GM12878 (cell line): ENCODE results near the gene TIMM50. TPM values are rescaled to one million over a fixed set of nuclear protein-coding genes. Genes with fewer than 3 reads are reported as not detected.
A peak's percentile ranks its signal among the peaks of the same experiment; 100 is the strongest.

Experiments
- CBX5 ChIP-seq: sonication (generic); IDR thresholded peaks from 2 replicates; pipeline ENCODE4 v1.6.1; 2016; ENCODE audit warnings: low read depth, moderate library complexity, mild to moderate bottlenecking, inconsistent platforms
- CEBPB ChIP-seq, 2 experiments: fragments of 150-350 bp in 1 of 2; IDR thresholded peaks; 2 replicates each; pipeline ENCODE4 v1.6.1; 2012 to 2014; ENCODE audit warnings: low read depth in 2 of 2, low read length in 2 of 2, borderline replicate concordance in 1 of 2, inconsistent platforms in 1 of 2
- FOS ChIP-seq: IDR thresholded peaks from 3 replicates; pipeline ENCODE4 v1.6.1; 2011; ENCODE audit warnings: borderline replicate concordance; ENCODE audit not compliant: insufficient read length; ENCODE audit errors: extremely low read depth
- FOXK2 ChIP-seq: fragments of 450-650 bp; IDR thresholded peaks from 2 replicates; pipeline ENCODE4 v1.6.1; 2017; ENCODE audit warnings: mild to moderate bottlenecking, moderate library complexity
- IKZF2 ChIP-seq, 2 experiments: fragments of 450-650 bp; IDR thresholded peaks; 2 replicates each; pipeline ENCODE4 v1.6.1; 2017; ENCODE audit warnings: mild to moderate bottlenecking in 2 of 2, moderate library complexity in 2 of 2
- KAT2A ChIP-seq: conservative IDR thresholded peaks from 2 replicates; pipeline ENCODE4 v1.6.1; 2011; ENCODE audit warnings: low read depth, low read length; ENCODE audit not compliant: control insufficient read depth
- KDM1A ChIP-seq: fragments of 200-600 bp; sonication (generic); IDR thresholded peaks from 2 replicates; pipeline ENCODE4 v1.6.1; 2016; ENCODE audit warnings: borderline replicate concordance
- MYC ChIP-seq: IDR thresholded peaks from 2 replicates; pipeline ENCODE4 v1.6.1; 2011; ENCODE audit warnings: mild to moderate bottlenecking, low read length, moderate library complexity, inconsistent platforms; ENCODE audit not compliant: insufficient read depth, insufficient replicate concordance, insufficient read length, severe bottlenecking
- PAX8 ChIP-seq: fragments of 450-650 bp; IDR thresholded peaks from 2 replicates; pipeline ENCODE4 v1.6.1; 2017; ENCODE audit warnings: mild to moderate bottlenecking, moderate library complexity
- RB1 ChIP-seq: fragments of 450-650 bp; formaldehyde crosslinking; IDR thresholded peaks from 2 replicates; pipeline ENCODE4 v1.6.1; 2017; ENCODE audit warnings: mild to moderate bottlenecking, borderline replicate concordance
- RFX5 ChIP-seq: IDR thresholded peaks from 2 replicates; pipeline ENCODE4 v1.6.1; 2011; ENCODE audit warnings: low read depth, low read length, improper control_type of control experiment
- SMAD1 ChIP-seq: fragments of 450-650 bp; IDR thresholded peaks from 2 replicates; pipeline ENCODE4 v1.6.1; 2018; ENCODE audit warnings: mild to moderate bottlenecking, low read depth; ENCODE audit not compliant: partially characterized antibody
- SP1 ChIP-seq: IDR thresholded peaks from one replicate; pipeline ENCODE4 v1.6.1; 2011; ENCODE audit warnings: low read depth, low read length
- SRF ChIP-seq, 2 experiments: IDR thresholded peaks; 2 replicates each; pipeline ENCODE4 v1.6.1; 2011; ENCODE audit warnings: low read depth in 2 of 2, low read length in 2 of 2, mild to moderate bottlenecking in 1 of 2, moderate library complexity in 1 of 2
- SUPT20H ChIP-seq: IDR thresholded peaks from 2 replicates; pipeline ENCODE4 v1.6.1; 2011; ENCODE audit warnings: low read depth, mild to moderate bottlenecking, low read length, moderate library complexity, borderline replicate concordance; ENCODE audit not compliant: control insufficient read depth
- TBL1XR1 ChIP-seq: IDR thresholded peaks from 2 replicates; pipeline ENCODE4 v1.6.1; 2012; ENCODE audit warnings: low read depth, low read length, improper control_type of control experiment
- TCF3 ChIP-seq: IDR thresholded peaks from 2 replicates; pipeline ENCODE4 v1.6.1; 2012; ENCODE audit warnings: low read depth, mild to moderate bottlenecking, low read length, borderline replicate concordance; ENCODE audit not compliant: insufficient read depth
- YBX1 ChIP-seq: fragments of 450-650 bp; IDR thresholded peaks from 2 replicates; pipeline ENCODE4 v1.6.1; 2016; ENCODE audit warnings: antibody characterized with exemption
- ZNF217 ChIP-seq: fragments of 450-650 bp; IDR thresholded peaks from 2 replicates; pipeline ENCODE4 v1.6.1; 2017; ENCODE audit warnings: antibody characterized with exemption, mild to moderate bottlenecking
- polyA plus RNA-seq, 11 experiments: library from polyadenylated mRNA; depleted of rRNA in 4 of 11; unstranded in 6 of 11; stranded (reverse) in 5 of 11; fragments of >200 nt; fragmentation: Nextera tagmentation in 4 of 11; fragmentation: Illumina TruSeq in 1 of 11; extraction: Ambion mirVana in 4 of 11; extraction: Trizol in 1 of 11; gene quantifications; 1 replicate in 1 of 11; 2 replicates in 10 of 11; pipeline versions ENCODE4 v1.2.1 to v1.2.3, GENCODE V29; 2011 to 2016; ENCODE audit warnings: inconsistent platforms in 2 of 11, missing spikeins in 2 of 11, low read depth in 1 of 11
- total RNA-seq, 4 experiments: library from RNA; depleted of rRNA in 3 of 4; stranded (reverse); fragments of >200 nt in 3 of 4; fragmentation: Illumina TruSeq in 1 of 4; extraction: Trizol in 1 of 4; gene quantifications; 2 replicates each; pipeline versions ENCODE4 v1.2.1 to v1.2.3, GENCODE V29; 2013 to 2021
- TF ChIP-seq, protein P1 (sequence below): IDR thresholded peaks from 2 replicates; pipeline ENCODE4 v1.6.1; 2011; ENCODE audit warnings: low read depth, mild to moderate bottlenecking, low read length, moderate library complexity, borderline replicate concordance; ENCODE audit errors: extremely low read depth
- TF ChIP-seq, protein P2 (sequence below): IDR thresholded peaks from 2 replicates; pipeline ENCODE4 v1.6.1; 2012; ENCODE audit warnings: low read depth, low read length, improper control_type of control experiment
- TF ChIP-seq, protein P3 (sequence below): IDR thresholded peaks from 2 replicates; pipeline ENCODE4 v1.6.1; 2011; ENCODE audit warnings: borderline replicate concordance, low read depth, mild to moderate bottlenecking, moderate library complexity, mixed read lengths, low read length; ENCODE audit not compliant: insufficient read depth; ENCODE audit errors: extremely low read length
- TF ChIP-seq, protein P4 (sequence below): fragments of 450-650 bp; formaldehyde crosslinking; IDR thresholded peaks from 2 replicates; pipeline ENCODE4 v1.4.0; 2020; ENCODE audit warnings: mild to moderate bottlenecking, moderate library complexity
- TF ChIP-seq, protein P5 (sequence below): fragments of 450-650 bp; IDR thresholded peaks from 2 replicates; pipeline ENCODE4 v1.6.1; 2017; ENCODE audit warnings: borderline replicate concordance

TIMM50 gene
- total and polyA plus RNA-seq, 10 of the 15 experiments (the other 5 are each of a cell fraction or from before 2014, with no cell fraction given): 15.6 to 146 (median 101) TPM

DNA sequence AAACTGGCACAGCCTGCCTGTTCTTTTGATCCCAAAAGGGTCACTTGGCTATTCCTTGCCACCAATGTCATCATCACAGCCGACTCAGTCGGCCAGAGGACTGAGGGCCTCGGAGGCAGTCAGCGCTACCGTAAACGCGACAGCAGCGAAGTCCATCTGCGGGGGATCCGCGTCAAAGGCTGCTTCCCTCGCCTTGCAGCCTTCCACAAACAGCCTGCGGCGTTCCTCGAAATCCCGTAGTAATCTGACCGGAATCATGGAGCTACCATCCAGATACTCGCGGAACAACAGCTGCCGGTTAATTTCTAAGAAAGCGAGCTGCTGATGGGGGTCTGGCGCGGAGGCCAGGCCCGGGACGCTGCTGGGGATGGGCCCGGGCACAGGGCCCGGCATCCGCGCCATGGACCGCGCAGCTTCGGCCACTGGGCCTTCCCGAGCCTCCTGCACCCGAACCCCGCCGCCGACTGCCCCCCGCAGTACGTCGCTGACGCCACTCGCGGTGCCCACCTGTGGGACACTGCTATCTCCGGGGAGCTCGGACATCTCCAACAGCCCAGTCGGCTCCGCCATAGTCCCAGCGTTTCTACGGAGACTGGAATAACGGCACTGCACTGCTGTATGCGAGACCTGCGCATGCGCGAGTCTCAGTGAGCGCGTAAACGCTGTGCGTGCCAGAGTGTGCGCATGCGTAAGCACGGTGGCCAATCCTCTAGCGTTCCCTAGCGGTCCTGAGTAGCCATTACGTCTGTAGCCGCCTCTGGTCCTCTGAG lies 51.8 kb downstream of the TIMM50 start, which contains the start of gene EID2B (continued):
- TF ChIP-seq MYC (no peak), RFX5 (no peak), KDM1A (no peak), TBL1XR1 (no peak), TCF3 (no peak), SUPT20H (no peak), RB1 (peak; percentile 93), IKZF2 (IDR thresholded peaks at IDR 0.05) (peak; percentile 32 to 35; a peak in 2 of 4 replicates), PAX8 (no peak), ZNF217 (no peak), SMAD1 (no peak), FOS (no peak), YBX1 (no peak), FOXK2 (no peak), KAT2A (no peak), SP1 (peak; percentile 81), CEBPB (IDR thresholded peaks at IDR 0.05; ENCODE audit: borderline replicate concordance in 1 of 2, low read depth in 2 of 2, low read length in 2 of 2) (no peak), SRF (IDR thresholded peaks at IDR 0.05; ENCODE audit: low read depth in 2 of 2, low read length in 2 of 2) (no peak), CBX5 (no peak)
- TF ChIP-seq, protein P1, sequence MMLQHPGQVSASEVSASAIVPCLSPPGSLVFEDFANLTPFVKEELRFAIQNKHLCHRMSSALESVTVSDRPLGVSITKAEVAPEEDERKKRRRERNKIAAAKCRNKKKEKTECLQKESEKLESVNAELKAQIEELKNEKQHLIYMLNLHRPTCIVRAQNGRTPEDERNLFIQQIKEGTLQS: peak; percentile 63; the same call in 1 of the 2 replicates
- TF ChIP-seq, protein P2, sequence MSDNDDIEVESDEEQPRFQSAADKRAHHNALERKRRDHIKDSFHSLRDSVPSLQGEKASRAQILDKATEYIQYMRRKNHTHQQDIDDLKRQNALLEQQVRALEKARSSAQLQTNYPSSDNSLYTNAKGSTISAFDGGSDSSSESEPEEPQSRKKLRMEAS: no peak
- TF ChIP-seq, protein P3, sequence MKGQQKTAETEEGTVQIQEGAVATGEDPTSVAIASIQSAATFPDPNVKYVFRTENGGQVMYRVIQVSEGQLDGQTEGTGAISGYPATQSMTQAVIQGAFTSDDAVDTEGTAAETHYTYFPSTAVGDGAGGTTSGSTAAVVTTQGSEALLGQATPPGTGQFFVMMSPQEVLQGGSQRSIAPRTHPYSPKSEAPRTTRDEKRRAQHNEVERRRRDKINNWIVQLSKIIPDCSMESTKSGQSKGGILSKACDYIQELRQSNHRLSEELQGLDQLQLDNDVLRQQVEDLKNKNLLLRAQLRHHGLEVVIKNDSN: no peak
- TF ChIP-seq, protein P4, sequence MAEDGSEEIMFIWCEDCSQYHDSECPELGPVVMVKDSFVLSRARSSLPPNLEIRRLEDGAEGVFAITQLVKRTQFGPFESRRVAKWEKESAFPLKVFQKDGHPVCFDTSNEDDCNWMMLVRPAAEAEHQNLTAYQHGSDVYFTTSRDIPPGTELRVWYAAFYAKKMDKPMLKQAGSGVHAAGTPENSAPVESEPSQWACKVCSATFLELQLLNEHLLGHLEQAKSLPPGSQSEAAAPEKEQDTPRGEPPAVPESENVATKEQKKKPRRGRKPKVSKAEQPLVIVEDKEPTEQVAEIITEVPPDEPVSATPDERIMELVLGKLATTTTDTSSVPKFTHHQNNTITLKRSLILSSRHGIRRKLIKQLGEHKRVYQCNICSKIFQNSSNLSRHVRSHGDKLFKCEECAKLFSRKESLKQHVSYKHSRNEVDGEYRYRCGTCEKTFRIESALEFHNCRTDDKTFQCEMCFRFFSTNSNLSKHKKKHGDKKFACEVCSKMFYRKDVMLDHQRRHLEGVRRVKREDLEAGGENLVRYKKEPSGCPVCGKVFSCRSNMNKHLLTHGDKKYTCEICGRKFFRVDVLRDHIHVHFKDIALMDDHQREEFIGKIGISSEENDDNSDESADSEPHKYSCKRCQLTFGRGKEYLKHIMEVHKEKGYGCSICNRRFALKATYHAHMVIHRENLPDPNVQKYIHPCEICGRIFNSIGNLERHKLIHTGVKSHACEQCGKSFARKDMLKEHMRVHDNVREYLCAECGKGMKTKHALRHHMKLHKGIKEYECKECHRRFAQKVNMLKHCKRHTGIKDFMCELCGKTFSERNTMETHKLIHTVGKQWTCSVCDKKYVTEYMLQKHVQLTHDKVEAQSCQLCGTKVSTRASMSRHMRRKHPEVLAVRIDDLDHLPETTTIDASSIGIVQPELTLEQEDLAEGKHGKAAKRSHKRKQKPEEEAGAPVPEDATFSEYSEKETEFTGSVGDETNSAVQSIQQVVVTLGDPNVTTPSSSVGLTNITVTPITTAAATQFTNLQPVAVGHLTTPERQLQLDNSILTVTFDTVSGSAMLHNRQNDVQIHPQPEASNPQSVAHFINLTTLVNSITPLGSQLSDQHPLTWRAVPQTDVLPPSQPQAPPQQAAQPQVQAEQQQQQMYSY: no peak
- TF ChIP-seq, protein P5, sequence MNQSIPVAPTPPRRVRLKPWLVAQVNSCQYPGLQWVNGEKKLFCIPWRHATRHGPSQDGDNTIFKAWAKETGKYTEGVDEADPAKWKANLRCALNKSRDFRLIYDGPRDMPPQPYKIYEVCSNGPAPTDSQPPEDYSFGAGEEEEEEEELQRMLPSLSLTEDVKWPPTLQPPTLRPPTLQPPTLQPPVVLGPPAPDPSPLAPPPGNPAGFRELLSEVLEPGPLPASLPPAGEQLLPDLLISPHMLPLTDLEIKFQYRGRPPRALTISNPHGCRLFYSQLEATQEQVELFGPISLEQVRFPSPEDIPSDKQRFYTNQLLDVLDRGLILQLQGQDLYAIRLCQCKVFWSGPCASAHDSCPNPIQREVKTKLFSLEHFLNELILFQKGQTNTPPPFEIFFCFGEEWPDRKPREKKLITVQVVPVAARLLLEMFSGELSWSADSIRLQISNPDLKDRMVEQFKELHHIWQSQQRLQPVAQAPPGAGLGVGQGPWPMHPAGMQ: no peak
